ENCODE results near the gene CFTR. TPM values are rescaled to one million over a fixed set of nuclear protein-coding genes. Genes with fewer than 3 reads are reported as not detected.
A peak's percentile ranks its signal among the peaks of the same experiment; 100 is the strongest.

Gene CFTR
- total RNA-seq, 2 experiments from 2014 or later, result not detected

GRCh38 chr7:117715784-117716445 lies 236.1 kb downstream of the CFTR start:
- Mint-ChIP-seq H3K27ac (no peak overlapping the region), H3K4me1 (ENCODE audit: low read depth) (no peaks in the 10 kb centered on the region), H3K36me3 (ENCODE audit: low read depth) (no peaks in the 10 kb centered on the region), H3K9me3 (no peaks in the 10 kb centered on the region), H3K27me3 (peaks cover 1% of the 10 kb centered on the region), H3K4me3 (no peak overlapping the region)
- ATAC-seq (no peak), DNase-seq (peak; percentile 30)
- intact Hi-C loops (cut with micrococcal nuclease), result loop anchor here (5.0 kb wide), 1 partner anchor 259 kb away; no protein-coding TSS in a partner anchor
- ChIA-PET POLR2A (no interaction called here), CTCF (interaction anchor here (0.6 to 1.3 kb wide), 8 partner anchors 11 to 257 kb away, joined by 3 to 5 read pairs (median 3); no protein-coding TSS in a partner anchor)
- peak; percentile 35 for TF ChIP-seq CTCF (IDR thresholded peaks at IDR 0.05)

- Mint-ChIP-seq H3K27me3 (peaks cover 1% of the 10 kb centered on the region), H3K27ac (no peak overlapping the region), H3K9me3 (no peaks in the 10 kb centered on the region), H3K36me3 (ENCODE audit: low read depth) (no peaks in the 10 kb centered on the region), H3K4me1 (ENCODE audit: low read depth) (no peaks in the 10 kb centered on the region), H3K4me3 (no peak overlapping the region)
- CTCF ChIA-PET, result interaction anchor here (0.9 to 1.3 kb wide), 3 partner anchors 12 to 258 kb away, joined by 3 to 5 read pairs (median 4); no protein-coding TSS in a partner anchor
- ATAC-seq, result no peak
- POLR2A ChIA-PET, result no interaction called here
- DNase-seq, result no peak
- no peak for TF ChIP-seq CTCF (IDR thresholded peaks at IDR 0.05)
- intact Hi-C loops (cut with micrococcal nuclease), result loop anchor here (5.0 kb wide), 1 partner anchor 260 kb away; no protein-coding TSS in a partner anchor
Measured at GRCh38 chr7:117716707-117717299, 237.0 kb downstream of the CFTR start.

GRCh38 chr7:117717357-117717756 lies 237.5 kb downstream of the CFTR start:
- Mint-ChIP-seq H3K4me3 (no peak overlapping the region), H3K4me1 (ENCODE audit: low read depth) (no peaks in the 10 kb centered on the region), H3K27ac (no peak overlapping the region), H3K9me3 (no peaks in the 10 kb centered on the region), H3K27me3 (peaks cover 1% of the 10 kb centered on the region), H3K36me3 (ENCODE audit: low read depth) (no peaks in the 10 kb centered on the region)
- ATAC-seq, result no peak
- TF ChIP-seq CTCF (IDR thresholded peaks at IDR 0.05), result no peak
- intact Hi-C loops (cut with micrococcal nuclease), result loop anchor here (5.0 kb wide), 1 partner anchor 260 kb away; no protein-coding TSS in a partner anchor
- POLR2A ChIA-PET, result no interaction called here
- no peak for DNase-seq
- CTCF ChIA-PET, result no interaction called here

Other genes starting within 250 kb of the CFTR start
- not detected for gene WNT2, start 157.0 kb upstream of the CFTR start, total RNA-seq
- gene ASZ1, start 52.5 kb upstream of the CFTR start, total RNA-seq, result not detected

Data from activated CD8-positive, alpha-beta T cell treated with anti-CD3 and anti-CD28 coated beads for 36 hours (primary cell).